Measurements from ENCODE around the gene LRP8.

LRP8 gene

DNA sequence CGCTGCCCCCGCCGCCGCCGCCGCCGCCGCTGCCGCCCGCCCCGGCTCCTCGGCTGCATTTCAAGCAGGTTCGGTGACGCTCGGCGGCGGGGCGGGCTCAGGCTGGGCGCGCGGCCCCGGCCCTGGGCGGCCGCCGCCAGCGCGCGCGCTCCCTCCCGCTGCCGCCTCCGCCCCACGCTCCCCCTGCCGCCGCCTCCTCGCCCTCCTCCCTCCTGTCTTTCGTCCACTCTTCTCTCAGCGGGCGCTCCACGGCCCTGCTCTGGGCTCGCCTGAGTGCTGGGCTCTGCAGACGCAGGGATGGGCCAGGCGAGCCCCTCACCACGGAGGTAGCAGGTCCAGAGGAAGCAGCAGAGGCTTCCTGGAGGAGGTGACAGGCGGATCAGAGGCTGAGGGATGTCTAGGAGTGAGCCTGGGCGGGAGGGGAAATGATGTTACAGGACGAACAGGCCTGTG, at the start of gene LRP8:
LRP8 (minus strand) TSS at position 62 of the 453 bp plus-strand sequence. CDS start 158 bp downstream, outside the sequence.
- DNase-seq, result peak; percentile 51

DNA sequence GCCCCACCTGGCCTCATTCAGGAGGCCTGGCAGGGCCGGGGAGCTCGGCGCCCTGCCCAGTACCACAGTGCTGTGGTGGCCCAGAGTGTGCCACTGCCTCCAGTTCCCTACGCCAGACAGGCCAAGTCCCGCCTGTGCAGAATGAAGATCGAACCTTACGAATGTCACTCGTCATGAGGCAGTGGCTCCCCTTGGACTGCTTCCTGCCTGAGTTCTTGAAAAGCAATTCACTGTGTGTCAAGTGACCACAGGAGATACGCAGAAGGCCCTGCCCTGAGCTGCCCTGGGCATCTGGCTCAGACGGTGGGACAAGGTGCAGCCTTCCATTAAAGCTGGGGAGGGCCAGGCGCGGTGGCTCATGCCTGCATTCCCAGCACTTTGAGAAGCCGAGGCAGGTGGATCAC, 49.6 kb upstream of the LRP8 start:
- DNase-seq, result no peak

DNA sequence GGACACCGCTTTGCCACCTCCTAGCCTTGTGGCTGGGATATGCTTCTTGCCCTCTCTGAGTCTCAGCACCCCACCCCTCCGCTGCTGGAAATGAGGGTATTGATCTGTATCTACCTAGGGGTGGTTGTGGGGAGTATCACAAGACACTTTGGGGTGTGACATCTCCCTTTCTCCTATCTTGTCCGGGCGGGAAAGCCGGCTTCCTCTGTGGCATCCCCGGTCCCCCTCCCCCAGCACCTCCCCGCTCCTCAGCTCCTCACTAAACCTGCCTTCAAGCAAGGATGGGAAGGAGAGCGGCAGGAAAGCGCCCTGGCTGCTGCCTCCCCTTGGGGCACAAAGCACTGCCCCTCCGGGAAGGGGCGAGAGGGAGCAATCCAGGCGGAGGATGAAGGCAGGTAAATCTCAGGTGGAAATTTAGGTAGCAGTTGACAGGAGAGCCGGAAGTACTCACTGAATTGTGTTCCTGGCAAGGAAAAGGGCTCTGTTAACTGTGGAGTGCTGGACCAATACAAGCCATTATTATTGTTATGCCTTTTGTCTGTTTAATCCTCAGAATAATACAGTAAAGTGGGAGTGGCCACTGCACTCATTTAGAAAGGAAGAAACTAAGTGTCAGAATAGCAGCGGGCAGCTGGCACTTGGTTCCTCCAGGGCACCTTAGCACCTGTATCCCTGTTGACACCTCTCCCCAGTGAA, 49.0 kb upstream of the LRP8 start:
- DNase-seq, result no peak

GRCh38 chr1:53376041-53376461, 48.2 kb upstream of the LRP8 start:
- DNase-seq, result no peak

- DNase-seq, result no peak
These were observed 47.6 kb upstream of the LRP8 start for GRCh38 chr1:53375440-53375839.

GRCh38 chr1:53373246-53373645, 45.4 kb upstream of the LRP8 start:
- no peak for DNase-seq

GRCh38 chr1:53372501-53372951, 44.7 kb upstream of the LRP8 start:
- DNase-seq, result no peak

GRCh38 chr1:53371851-53372250, 44.0 kb upstream of the LRP8 start:
- no peak for DNase-seq

DNA sequence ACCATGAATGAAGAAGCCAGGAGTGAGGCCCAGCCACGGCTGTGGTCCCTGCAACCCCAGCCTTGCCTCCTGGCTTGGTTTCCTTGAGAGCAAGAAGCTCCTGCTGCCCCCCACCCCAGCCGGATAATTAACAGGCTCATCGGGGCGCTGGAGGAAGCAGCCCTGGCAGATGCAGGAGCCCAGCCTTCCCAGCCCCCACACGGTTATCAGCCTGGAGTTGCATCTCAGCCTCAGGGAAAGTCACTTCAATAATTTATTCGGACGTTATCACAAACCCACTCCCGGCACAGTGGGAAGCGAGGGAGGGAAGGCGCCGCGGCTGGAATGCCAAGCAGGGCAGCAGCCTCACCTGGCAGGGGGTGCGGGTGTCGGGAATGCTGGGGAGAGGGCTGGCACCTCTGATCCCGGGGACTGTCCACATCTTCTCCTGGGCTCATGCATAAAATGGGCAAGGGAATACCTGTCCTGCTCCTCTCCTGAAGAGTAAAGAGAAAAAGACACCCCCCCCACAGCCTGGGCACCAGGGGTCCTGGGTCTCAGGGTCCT, 43.3 kb upstream of the LRP8 start:
- DNase-seq, result no peak

GRCh38 chr1:53370369-53370961, 42.6 kb upstream of the LRP8 start:
- no peak for DNase-seq

DNA sequence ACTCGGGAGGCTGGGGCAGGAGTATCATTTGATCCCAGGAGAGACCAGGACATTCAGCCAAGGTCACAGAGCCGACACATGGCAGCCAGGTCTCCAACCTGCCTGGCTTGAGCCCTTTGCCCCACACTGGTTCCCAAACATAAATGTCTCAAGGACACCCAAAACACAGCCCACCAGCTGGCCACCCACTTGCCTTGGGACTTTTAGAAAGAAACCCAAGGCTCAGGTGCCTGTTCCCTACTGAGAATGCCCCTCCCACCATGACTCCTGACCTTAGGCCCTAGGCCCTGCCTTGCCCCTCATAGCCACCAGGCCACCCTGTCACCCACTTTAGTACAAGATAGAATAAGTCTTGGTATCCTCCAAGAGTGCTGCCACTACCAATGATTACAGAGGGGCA, 41.9 kb upstream of the LRP8 start:
- no peak for DNase-seq

DNA sequence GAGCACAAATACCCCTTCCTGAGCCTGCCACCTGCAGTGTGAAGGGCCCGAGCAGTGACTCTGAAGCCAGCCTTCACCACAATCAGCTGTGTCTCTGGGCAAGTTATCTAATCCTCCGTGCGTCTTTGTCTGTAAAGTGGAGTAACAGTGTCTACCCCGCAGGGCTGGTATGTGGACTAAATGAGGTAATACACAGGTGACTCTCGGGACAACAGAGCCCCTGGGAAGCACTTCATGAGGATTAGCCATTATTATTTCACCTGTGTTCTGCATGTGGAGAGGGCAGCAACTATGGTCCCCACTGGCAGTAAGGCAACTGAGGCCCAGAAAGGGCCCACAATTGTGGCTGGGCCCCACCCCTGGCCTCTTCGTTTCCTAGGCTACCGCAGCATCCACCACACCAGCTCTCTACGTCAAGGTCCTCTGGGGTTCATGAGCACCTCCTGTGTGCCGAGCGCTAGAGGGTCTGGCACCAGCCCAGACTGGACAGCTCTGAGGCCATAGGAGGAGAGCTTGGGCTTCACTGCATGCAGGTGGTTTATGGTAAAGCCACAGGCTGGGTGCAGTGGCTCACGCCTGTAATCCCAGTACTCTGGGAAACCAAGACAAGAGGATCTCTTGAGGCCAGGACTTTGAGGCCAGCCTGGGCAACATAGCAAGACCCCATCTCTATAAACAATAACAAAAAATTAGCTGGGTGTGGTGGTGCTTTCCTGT, 41.3 kb upstream of the LRP8 start:
- no peak for DNase-seq

GRCh38 chr1:53368314-53369033, 40.6 kb upstream of the LRP8 start:
- no peak for DNase-seq

- no peak for DNase-seq
These were observed 39.8 kb upstream of the LRP8 start for GRCh38 chr1:53367503-53368313.

DNA sequence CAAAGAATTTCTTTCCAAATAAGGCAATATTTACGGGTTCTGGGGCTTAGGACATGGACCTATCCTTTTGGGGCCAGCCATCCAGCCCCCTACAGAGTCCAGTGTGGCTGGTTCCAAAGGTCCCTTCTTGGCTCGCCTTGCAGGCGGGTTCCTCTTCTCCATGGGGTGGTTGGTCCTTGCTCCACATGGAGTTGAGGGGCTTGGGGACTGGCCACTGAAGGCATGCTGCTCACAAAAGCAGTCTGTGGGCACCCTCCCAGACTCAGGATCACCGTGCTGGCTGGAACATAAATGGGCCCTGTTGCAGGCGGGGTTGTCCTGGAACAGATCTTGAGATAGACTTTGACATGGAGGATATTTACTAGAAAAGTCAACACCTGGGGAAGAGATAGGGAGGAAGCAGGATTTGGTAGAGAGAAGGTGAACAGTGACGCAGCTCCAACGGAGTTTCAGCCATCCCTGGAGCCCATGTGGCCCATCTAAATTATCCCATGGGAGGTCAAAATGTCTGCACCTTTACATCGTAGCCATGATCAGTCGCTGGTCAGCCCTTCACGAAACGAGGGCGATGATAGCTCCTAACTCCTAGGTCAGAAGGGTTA, 39.1 kb upstream of the LRP8 start:
- DNase-seq, result no peak

GRCh38 chr1:53365437-53366063, 37.7 kb upstream of the LRP8 start:
- DNase-seq, result no peak

GRCh38 chr1:53362851-53363642, 35.2 kb upstream of the LRP8 start:
- DNase-seq, result no peak

DNA sequence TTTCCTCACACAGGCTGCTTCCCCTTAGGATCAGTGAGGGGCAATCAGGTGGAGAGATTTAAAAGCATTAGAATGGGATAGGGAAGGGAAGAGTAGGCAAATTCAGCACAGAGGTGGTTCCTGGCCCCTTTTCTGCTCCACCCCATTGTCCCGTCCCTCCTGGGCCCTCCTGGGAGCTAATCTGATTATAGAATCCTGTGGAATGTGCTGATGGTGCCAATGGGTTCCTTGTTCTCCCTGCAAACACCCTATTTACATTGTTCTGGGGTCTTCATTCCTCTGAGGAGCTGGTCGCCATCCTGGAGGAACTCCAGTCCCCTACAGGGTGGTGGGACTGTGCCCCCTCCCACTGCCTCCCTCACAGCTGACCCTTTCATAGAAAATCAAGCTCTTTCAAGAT, 34.4 kb upstream of the LRP8 start:
- DNase-seq, result no peak

- no peak for DNase-seq
These were observed 33.7 kb upstream of the LRP8 start for GRCh38 chr1:53361541-53361961.

DNA sequence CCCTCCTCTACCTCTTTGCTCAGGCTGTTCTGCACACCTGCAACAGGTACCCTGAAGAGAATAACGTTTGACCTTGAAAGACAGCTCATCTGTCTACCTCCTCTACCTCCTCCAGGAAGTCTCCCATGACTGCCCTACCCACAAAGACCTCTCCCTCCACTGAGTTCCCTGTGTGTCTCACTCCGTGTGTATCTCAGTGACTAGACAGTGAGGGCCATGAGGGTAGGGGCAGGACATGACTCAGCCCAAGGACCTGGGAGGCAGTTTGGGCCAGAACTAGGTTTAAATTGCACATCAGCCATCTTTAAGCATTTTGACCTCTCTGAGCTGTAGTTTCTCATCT, 32.0 kb upstream of the LRP8 start:
- no peak for DNase-seq
